Psoas muscle (tissue), 8 donors: ENCODE data around the gene AIMP2. TPM values are rescaled to one million over a fixed set of nuclear protein-coding genes. Genes with fewer than 3 reads are reported as not detected.
A peak's percentile ranks its signal among the peaks of the same experiment; 100 is the strongest.
"Not testable (repeated sequence)": the region's sequence is repeated elsewhere in the genome, so short reads cannot be mapped to it uniquely, and the experiment has no call there.

Experiments used
- ATAC-seq, 4 donors: fragments of 200-7000 bp; cut with Tn5 transposase; one replicate each; pipeline ENCODE4 v1.9.1; 2020; ENCODE audit warnings: moderate library complexity in 3 of 4, mild to moderate bottlenecking in 2 of 4
- DNase-seq, 2 donors: peaks; one replicate each; pipeline ENCODE4 v3.0.0-alpha.2; 2020
- H3K27ac ChIP-seq: fragments of 200-600 bp; one replicate; pipeline ENCODE4 v1.8.0; 2022
- H3K27me3 ChIP-seq, 3 donors: fragments of 200-600 bp in 1 of 3; one replicate each; pipeline versions ENCODE4 v1.6.1 to v1.8.0; 2013 to 2022; ENCODE audit warnings: low read length in 2 of 3, mild to moderate bottlenecking in 2 of 3, moderate library complexity in 1 of 3; ENCODE audit not compliant: insufficient read depth in 3 of 3
- H3K36me3 ChIP-seq, 2 donors: fragments of 200-600 bp in 1 of 2; one replicate each; pipeline versions ENCODE4 v1.6.1 to v1.8.0; 2013 to 2022; ENCODE audit warnings: low read depth in 1 of 2, mild to moderate bottlenecking in 1 of 2, moderate library complexity in 1 of 2; ENCODE audit not compliant: insufficient read depth in 1 of 2
- H3K4me1 ChIP-seq: fragments of 200-600 bp; one replicate; pipeline ENCODE4 v1.8.0; 2022
- H3K4me3 ChIP-seq: fragments of 200-600 bp; one replicate; pipeline ENCODE4 v1.8.0; 2022; ENCODE audit warnings: mild to moderate bottlenecking
- H3K9me3 ChIP-seq: fragments of 200-600 bp; one replicate; pipeline ENCODE4 v1.8.0; 2022
- WGBS, 3 donors: extraction: QIAGEN DNeasy Blood & Tissue Kit; methylation state at CpG; one replicate each; pipeline versions ENCODE4 v1.1.6 to v1.1.7; 2013; 5-methylcytosine and 5-hydroxymethylcytosine counted together
- intact Hi-C, 2 donors: fragments of 100-400 bp; cut with DNase I; formaldehyde crosslinking; loops; one replicate each; pipeline versions ENCODE4 v1.11.0 to v1.14.2; 2022
- long read RNA-seq, 2 donors: library from polyadenylated mRNA; unstranded; transcript quantifications; one replicate each; pipeline ENCODE4 v2.0.0, GENCODE V29; 2021
- polyA plus RNA-seq, 3 donors: library from polyadenylated mRNA; stranded (reverse); fragments of 200-250 nt; gene quantifications; one replicate each; pipeline ENCODE4 v1.2.3, GENCODE V29; 2013
- total RNA-seq, 4 donors: library from RNA; stranded (reverse); fragmentation: NEBNext Ultra II Directional in 2 of 4; extraction: Animal tissue kit (Norgen Biotek cat#: 25700) in 2 of 4; gene quantifications; one replicate each; pipeline versions ENCODE4 v1.2.1 to v1.2.4, GENCODE V29; 2021 to 2023
- TF ChIP-seq, protein P1 (sequence below): fragments of 200-600 bp; IDR thresholded peaks from one replicate; pipeline ENCODE4 v1.8.0; 2022; ENCODE audit warnings: antibody characterized with exemption
- donor health status: healthy with polysubstance abuse.
- donor health status: DM: no; HTN: no; CAD: no; lungs with moderate emphysema.
- donor health status: Bipolar disorder and iron deficiency.
- donor health status: healthy.
- donor health status: DM: yes; HTN: yes; CAD: no.
- donor health status: DM: no; HTN: no; CAD: no.
- donor health status: DM: no; HTN: no; CAD: no.
- donor health status: DM: yes; HTN: yes; CAD: no.

The AIMP2 gene
- 100 to 1,000 TPM in 1 of 4 donors, 10 to 100 TPM in 3; 78.9 to 131 (median 91.8) TPM for total RNA-seq
- 100 to 1,000 TPM; 127 to 184 (median 155) TPM for polyA plus RNA-seq
- long read RNA-seq, donor 1, transcript AIMP2-201 (4 exons, 1,225 nt), result major isoform, 41 of 54 reads
- long read RNA-seq, donor 1, partial matches to known transcripts, result 4 of 54 reads
- long read RNA-seq, donor 1, other reads (novel, unspliced or antisense), result 6 of 54 reads
- long read RNA-seq, donor 2, transcript AIMP2-201 (4 exons, 1,225 nt), result major isoform, 139 of 175 reads
- long read RNA-seq, donor 2, partial matches to known transcripts, result 12 of 175 reads
- long read RNA-seq, donor 2, other reads (novel, unspliced or antisense), result 22 of 175 reads

DNA sequence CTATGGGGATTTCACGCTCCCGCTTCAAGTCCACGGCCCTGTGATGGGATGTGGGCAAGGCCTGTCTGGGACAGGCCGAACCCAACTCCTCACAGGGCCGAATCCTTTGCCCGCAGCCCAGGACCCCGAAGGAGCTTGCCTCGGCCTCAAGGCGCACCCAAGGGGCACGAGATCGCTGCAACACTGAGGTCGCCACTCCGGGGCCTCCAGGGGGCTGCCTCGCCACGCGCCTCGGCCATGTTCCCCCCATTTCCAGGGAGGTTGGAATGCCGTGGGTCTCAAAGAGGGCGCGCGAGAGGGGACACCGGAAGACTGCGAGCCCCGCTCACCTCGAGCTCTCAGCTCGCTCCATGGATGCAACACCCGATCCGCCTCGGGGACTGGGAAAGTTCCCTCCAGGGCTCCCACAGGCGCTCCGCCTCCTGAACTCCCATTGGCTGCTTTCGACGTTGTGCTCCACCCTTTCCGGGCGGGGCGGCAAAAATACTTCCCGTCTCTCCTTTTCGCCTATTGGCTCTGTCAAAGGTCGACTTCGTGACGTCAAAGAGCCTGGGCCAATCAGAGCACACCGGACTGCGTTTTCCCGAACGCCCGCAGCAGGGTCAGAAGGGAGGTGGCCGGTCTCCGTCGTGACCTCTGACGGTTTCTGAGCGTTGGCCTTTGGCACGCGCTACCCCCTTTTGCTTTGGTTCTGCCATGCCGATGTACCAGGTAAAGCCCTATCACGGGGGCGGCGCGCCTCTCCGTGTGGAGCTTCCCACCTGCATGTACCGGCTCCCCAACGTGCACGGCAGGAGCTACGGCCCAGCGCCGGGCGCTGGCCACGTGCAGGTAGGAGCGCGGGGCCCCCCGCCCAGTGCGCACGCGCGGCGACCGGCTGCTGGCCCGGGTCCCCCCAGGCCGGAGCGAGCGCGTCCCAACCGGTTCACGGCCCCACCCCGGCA lies at the start of gene AIMP2, which contains the start of gene PMS2:
TSS of gene AIMP2 (plus strand) at position 605 of the 944 bp plus-strand sequence. CDS start at position 697, 92 bp downstream.
TSS of gene PMS2 (minus strand) at position 382 of the 944 bp plus-strand sequence. CDS start at position 352, 30 bp downstream.
- TF ChIP-seq, protein P1, sequence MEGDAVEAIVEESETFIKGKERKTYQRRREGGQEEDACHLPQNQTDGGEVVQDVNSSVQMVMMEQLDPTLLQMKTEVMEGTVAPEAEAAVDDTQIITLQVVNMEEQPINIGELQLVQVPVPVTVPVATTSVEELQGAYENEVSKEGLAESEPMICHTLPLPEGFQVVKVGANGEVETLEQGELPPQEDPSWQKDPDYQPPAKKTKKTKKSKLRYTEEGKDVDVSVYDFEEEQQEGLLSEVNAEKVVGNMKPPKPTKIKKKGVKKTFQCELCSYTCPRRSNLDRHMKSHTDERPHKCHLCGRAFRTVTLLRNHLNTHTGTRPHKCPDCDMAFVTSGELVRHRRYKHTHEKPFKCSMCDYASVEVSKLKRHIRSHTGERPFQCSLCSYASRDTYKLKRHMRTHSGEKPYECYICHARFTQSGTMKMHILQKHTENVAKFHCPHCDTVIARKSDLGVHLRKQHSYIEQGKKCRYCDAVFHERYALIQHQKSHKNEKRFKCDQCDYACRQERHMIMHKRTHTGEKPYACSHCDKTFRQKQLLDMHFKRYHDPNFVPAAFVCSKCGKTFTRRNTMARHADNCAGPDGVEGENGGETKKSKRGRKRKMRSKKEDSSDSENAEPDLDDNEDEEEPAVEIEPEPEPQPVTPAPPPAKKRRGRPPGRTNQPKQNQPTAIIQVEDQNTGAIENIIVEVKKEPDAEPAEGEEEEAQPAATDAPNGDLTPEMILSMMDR, result no peak
- peak; percentile 90 to 98 (median 96) for ATAC-seq
- H3K27me3 ChIP-seq, result no peaks in the 10 kb centered on the region
- peak within 1 kb of the TSS; percentile 89 for H3K4me3 ChIP-seq
- peaks cover 55% of the 10 kb centered on the region for H3K4me1 ChIP-seq
- peak within 1 kb of the TSS; percentile 91 for H3K27ac ChIP-seq
- H3K36me3 ChIP-seq, result peaks cover 0 to 33% of the 10 kb centered on the region in 2 donors
- H3K9me3 ChIP-seq, result no peaks in the 10 kb centered on the region
- WGBS, 3 donors, result 0 to 1% (median 0%) methylated on average over 82 to 84 of the region's 84 CpGs
- intact Hi-C loops, result no loop called here
- DNase-seq, result peak; percentile 99

DNA sequence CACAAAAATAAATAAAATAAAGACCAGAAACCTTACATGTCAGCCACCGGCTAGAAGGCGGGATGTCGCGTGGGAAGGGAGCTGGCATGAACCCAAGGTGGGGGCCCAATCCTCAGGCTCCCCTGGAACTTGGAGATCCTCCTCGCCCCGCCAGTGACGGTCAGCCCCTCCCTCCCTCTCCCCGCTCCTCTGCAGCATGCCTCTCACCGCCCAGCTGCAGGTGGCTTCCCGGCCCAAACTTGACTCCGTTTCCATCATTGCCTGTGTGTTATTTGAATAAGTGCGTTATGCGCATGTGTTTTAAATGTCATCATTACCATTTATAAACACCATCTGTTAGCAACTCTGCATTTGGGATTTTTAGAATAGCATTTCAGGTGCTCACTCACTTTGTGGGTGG lies 45.9 kb upstream of the AIMP2 start:
- H3K36me3 ChIP-seq, DNase-seq, intact Hi-C loops, H3K4me1 ChIP-seq, ATAC-seq, H3K27ac ChIP-seq, H3K27me3 ChIP-seq, H3K9me3 ChIP-seq, H3K4me3 ChIP-seq: not testable (repeated sequence)
- 23 to 53% methylated on average over 3 to 5 of the region's 13 CpGs; no CpG with 5 or more reads in 1 of the 3 donors for WGBS, 3 donors

DNA sequence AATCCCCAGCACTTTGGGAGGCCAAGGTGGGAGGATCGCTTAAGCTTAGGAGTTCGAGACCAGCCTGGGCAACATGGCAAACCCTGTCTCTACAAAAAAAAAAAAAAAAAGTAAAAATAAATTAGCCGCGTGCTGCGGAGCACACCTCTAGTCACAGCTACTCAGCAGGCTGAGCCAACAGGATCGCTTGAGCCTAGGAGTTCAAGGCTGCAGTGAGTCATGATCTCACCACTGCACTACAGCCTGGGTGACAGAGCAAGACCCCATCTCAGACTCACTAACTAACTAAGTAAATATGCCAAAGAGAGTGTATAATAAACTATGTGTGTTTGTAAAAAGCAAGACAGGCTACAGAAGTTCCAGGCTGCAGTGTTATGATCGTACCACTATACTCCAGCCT lies 45.3 kb upstream of the AIMP2 start:
- intact Hi-C loops, H3K27me3 ChIP-seq, H3K36me3 ChIP-seq, H3K4me3 ChIP-seq, ATAC-seq, H3K9me3 ChIP-seq, H3K4me1 ChIP-seq, DNase-seq, H3K27ac ChIP-seq: not testable (repeated sequence)
- 92 to 95% (median 93%) methylated on average over 4 of the region's 7 CpGs for WGBS, 3 donors

DNA sequence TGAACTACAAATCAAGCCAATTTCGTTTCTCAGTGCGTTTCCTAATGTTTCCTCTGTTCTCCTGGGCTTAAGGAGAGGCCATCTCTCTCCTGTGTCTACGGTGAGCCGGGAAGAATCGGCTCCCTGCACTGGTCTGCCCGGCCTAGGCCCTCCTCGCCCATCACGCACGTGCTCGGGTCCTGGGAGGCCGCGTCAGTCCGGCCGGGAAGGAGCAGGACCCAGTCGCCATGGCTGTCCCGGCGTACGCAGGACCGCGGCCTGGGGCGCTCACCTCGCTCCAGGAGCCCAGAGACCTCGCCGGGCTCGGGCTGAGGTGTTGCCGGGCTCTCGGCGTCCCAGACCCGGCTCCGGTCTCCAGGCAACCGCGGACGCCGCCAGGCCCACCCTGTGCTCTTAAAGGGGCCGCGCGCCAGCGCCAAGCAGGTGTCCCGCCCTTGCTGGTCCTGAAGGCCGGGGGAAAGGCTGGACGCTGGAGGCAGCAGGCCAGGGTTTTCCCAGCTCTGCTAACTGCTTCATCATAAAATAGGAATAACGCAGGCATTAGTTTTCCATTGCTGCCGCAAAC lies 38.6 kb upstream of the AIMP2 start, which contains the start of gene RSPH10B:
TSS of gene RSPH10B (minus strand) at position 343 of the 565 bp plus-strand sequence. CDS start 3,573 bp downstream, outside the sequence.
- H3K9me3 ChIP-seq, H3K36me3 ChIP-seq, H3K27ac ChIP-seq, H3K27me3 ChIP-seq, DNase-seq, intact Hi-C loops, H3K4me3 ChIP-seq, H3K4me1 ChIP-seq: not testable (repeated sequence)
- peak in 3 of 4 donors; percentile 45 to 51 (median 49) for ATAC-seq
- WGBS, 3 donors, result 9 to 54% (median 13%) methylated on average over 6 to 22 of the region's 43 CpGs

DNA sequence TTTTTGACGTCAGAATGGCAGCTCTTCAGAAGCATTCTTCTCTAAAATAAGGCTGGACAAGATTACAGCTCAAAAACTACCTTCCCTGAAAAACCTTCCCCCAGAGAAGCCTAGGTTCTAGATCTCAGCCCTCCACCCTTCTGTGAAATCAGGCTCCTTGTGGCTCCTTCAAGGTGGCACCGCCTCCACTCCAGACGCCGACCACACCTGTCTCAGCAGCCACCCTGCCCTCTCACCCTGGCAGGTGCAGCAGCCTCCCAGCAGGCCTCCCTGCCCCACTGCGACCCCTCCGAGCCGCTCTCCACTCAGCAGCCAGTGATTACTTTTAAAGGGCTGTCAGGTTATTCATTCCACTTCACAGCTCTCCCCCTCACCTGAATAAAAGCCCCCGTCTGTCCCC lies 35.5 kb upstream of the AIMP2 start:
- ATAC-seq, DNase-seq, H3K4me3 ChIP-seq, H3K36me3 ChIP-seq, H3K27me3 ChIP-seq, H3K4me1 ChIP-seq, intact Hi-C loops, H3K9me3 ChIP-seq, H3K27ac ChIP-seq: not testable (repeated sequence)
- WGBS, 3 donors, result no CpG with 5 or more reads among the region's 8 CpGs

DNA sequence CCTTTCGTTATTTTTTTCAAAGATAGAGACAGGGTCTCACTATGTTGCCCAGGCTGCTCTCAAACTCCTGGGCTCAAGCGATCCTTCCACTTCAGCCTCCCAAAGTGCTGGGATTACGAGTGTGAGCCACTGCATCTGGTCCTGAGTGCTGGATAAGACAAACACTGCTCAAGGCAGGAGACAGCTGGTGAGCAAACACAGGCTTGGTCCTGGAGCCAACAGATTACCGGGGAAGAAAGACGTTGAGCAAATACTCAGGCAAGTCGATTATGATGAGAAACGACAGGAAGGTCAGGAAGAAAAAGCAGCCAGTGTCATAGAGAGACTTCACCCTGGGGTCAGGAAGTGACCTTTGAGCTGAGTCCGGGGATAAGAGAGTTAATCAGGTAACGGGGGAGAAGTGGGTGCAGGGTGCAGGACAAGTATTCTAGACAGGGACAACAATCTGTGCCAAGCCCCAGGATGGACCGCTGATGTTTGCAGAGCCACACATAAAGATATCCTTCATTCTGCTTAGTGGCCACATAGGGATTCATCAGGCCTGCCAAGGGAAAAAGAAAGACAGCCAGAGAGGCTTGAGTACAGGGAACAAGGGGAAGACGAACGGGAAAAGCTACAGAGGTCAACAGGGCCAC lies 29.3 kb upstream of the AIMP2 start:
- ATAC-seq, H3K4me1 ChIP-seq, H3K27me3 ChIP-seq, H3K36me3 ChIP-seq, DNase-seq, intact Hi-C loops, H3K9me3 ChIP-seq, H3K27ac ChIP-seq, H3K4me3 ChIP-seq: not testable (repeated sequence)
- 96 to 100% (median 99%) methylated on average over 1 to 2 of the region's 12 CpGs for WGBS, 3 donors

DNA sequence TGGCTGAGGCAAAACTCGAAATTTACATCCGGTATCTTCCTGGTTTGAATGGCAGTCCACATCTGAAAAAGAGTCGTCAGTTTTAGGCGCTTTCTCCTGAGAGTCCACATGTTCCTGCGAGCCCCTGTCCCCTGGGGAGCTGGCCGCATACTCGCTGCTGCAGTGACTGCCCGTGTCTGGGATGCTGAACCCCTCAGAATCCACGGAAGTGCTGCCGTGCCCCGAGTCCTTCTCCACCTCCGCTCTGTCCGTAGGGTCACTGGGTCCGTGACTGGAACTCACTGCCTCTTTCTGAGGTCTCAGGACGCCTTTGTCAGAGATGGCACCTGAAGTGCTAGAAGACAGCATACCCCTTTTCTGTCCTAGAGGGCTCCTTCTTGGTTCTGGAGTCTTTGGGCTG lies 22.0 kb upstream of the AIMP2 start:
- H3K4me3 ChIP-seq, intact Hi-C loops, H3K27ac ChIP-seq, H3K4me1 ChIP-seq, H3K27me3 ChIP-seq, DNase-seq, H3K9me3 ChIP-seq, ATAC-seq: not testable (repeated sequence)
- WGBS, 3 donors, result 87 to 91% (median 89%) methylated on average over 15 of the region's 15 CpGs
- peaks cover 0 to 53% of the 10 kb centered on the region in 2 donors for H3K36me3 ChIP-seq
